ENCODE data around the gene PPP4R3B.
A peak's percentile ranks its signal among the peaks of the same experiment; 100 is the strongest.
"Not testable (repeated sequence)": the region's sequence is repeated elsewhere in the genome, so short reads cannot be mapped to it uniquely, and the experiment has no call there.

PPP4R3B gene

DNA sequence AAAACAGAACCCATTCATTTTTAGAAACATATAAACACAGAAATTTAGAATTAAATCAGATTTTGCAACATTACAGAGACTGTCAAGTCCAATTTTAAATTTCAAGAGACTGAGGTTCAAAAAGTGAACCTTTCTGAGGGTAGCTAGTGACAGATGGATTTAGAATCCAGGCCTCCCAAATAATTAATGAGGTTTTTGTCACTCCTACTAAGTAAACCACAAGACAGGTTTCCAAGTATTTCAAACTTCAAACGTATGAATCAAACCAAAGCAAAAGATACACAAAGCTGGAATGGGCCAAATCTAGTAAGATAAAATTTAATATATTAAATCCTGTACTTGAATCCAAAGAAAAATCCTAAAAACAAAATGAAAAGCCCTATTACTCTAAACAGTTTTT is 25.3 kb downstream of the PPP4R3B start:
- DNase-seq = no peak

DNA sequence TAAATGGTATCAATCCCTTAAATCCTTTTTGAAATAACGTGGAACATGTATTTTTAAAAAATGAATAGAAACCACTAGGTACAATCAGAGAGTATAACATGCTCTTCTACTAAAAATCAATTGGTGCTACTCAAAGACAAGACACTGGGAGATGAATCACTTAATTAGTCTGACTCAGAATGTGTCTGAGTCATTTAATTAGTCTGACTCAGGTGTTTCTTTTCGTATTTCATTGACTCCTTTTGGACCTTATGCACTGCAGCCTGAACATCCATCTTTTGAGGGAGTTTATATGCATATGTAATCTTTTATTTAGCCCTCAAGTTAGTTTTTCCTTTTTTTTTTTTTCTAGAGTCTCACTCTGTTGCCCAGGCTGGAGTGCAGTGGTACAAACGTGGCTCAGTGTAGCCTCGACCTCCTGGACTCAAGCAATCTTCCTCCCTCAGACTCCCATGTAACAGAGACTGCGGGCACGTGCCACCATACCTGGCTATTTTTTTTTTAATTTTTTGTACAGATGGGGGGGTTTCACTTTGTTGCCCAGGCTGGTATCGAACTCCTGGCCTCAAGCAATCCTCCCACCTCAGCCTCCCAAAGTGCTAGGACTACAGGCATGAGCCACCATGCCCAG is 26.5 kb downstream of the PPP4R3B start:
- peak; percentile 5 for DNase-seq

DNA sequence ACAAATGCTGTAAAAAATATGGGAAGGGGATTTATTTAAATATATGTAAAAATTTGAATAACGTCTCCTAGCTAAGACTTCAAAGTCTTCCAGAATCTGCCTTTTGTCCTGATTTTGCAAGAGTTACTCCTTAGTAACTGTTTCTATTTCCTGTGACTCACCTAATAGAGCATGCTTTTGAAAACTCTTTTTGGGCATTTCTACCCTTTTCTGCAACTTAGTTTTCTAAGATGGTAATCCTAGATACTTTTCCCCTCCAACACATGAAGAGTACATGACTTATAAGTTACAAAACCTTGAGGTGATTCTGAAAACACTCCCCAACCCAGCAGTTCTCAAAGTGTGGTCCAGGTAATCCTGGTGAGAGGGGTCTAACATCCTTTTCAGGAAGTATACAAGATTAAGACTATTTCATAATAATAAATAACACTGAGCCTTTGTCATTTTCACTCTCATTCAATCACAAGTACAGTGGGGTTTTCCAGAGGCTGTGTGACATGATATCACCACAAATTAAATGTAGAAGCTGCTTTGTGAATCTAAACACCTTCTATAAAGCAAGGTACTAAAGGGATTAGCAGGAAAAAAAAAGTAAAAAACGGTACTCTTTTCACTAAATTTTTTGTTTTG is 31.9 kb downstream of the PPP4R3B start:
- peak; percentile 62 for DNase-seq

DNA sequence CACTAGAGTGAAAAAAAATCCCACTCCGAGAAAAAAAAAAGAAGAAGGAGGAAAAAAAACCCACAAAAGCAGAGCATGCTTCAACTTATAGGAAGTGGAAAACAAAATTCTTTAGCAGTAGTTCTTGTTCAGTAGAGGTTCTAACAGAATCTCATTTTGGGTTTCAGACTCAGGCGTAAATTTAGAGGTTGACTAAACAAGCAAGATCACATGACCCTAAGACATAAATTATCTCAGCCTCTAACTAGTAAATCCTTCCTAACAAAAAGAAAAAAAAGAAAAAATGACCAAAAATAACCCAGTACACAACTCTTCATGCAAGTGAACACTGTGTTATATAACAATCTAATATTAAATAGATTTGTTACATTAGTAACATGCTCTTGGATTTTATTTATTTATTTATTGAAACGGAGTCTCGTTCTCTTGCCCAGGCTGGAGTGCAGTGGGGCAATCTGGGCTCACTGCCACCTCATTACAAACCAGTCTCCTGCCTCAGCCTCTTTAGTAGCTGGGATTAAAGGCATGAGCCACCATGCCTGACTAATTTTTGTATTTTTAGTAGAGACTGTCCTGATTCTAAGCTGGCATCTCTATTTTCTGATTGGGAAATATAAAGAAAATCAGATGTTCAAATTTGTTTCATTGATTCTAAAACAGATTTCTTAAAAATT is 35.4 kb downstream of the PPP4R3B start:
- peak; percentile 9 for DNase-seq

DNA sequence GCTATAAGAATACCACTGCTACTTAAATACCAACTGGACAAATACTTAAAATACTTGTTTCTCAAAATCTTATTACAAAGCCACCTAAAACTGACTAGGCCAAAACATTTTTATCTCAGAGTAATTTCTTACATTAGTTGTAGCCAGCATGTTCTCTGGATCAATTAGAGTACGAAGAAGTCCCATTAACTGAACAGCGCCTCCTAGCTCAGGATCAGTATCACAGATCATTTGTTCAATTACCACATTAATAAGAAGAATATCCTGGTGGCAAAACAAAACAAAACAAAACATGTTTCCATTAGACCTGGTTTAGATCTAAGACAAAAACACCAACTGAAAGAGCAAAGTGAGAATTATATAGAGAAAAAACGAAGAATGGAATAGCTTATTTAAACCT is 36.0 kb downstream of the PPP4R3B start:
- DNase-seq = peak; percentile 13

DNA sequence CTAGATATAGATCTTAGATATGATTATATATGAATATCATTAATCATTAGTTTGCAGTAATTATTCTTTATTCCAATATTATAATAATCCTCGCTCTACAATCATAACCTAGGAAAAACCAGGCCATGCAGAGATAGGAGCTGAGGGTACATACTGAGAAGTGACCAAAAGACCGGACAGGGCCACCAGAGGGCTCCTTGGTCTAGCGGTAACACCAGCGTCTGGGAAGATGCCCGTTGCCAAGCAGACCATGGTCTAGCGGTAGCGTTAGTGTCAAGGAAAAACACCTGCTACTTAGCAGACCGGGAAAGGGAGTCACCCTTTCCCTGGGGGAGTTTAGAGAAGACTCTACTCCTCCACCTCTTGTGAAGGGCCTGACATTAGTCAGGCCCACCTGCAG is 48.4 kb downstream of the PPP4R3B start:
- DNase-seq = not testable (repeated sequence)

DNA sequence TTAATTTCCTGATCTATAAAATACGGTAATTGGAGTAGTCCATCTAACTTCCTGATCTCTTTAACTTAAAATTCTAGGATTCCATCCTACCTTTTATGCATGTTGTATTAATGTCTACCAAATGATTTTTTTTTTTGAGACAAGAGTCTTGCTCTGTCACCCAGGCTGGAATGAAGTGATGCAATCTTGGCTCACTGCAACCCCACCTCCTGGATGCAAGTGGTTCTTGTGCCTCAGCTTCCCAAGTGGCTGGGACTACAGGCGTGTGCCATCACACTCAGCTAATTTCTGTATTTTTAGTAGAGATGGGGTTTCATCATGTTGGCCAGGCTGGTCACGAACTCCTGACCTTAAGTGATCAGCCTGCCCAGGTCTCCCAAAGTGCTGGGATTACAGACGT is 50.1 kb downstream of the PPP4R3B start:
- no peak for DNase-seq

DNA sequence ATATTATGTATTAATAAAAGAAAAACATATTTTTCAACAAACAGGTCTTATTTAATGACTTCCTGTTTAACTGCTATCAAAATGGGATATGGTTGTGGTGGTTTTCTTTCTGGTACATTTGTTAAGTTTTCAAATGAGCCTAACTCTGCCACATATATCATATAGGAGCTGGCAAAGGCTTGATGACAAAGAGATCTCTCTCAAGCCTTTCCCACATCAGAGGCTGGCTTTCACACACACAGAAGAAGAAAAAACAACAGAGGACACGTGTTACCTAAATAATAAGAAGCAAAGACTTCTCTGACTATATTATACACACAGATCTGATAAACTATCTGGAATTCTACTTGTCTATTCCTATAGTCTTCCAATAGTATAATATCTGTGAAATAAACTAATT is 51.8 kb downstream of the PPP4R3B start:
- no peak for DNase-seq

DNA sequence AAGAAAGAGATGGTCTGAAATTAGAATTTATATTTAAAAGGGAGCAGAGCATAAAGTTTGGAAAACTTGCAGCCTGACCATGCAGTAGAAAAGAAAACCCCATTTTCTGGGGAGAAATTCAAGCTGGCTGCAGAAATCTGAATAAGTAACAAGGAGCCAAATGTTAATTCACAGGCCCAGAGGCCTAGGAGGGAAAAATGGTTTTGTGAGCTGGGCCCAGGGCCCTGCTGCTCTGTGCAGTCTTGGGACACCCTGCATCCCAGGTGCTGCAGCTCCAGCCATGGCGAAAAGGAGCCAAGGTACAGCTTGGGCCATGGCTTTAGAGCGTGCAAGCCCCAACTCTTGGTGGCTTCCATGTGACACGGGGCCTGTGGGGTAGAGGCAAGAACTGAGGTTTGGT is 56.6 kb downstream of the PPP4R3B start:
- DNase-seq = no peak

DNA sequence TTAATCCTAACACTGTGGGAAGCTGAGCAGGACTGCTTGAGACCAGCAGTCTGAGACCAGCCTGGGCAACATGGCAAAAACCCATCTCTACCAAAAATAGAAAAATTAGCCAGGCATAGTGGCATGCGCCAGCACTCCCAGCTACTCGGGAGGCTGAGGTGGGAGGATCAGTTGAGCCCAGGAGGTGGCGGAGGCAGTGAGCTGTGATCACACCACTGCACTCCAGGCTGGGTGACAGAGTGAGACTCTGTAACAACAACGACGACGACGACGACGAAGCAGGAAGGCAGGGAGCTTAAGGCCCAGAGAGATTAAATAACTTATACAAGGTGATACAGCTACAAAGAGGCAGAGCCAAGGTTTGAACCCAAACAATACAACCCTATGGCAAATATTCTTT is 60.6 kb downstream of the PPP4R3B start:
- DNase-seq = no peak

DNA sequence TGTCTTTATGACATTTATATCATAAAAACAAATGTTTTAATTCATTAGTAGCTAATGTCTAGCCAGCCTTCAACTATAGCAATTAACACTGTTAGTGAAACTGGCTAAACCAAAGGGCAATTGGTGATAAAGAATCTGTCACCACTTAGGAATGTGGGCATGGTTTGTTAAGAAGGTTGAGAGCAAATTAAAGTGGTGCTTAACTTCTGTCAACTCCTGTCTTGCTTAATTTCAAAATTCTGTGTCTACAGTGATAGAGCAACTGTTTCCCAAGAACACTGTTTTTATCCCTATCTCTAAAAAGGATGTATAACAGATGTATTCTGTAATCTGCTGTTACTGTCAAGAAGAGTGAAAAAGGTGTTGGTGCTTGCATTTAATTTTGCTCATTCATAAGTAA is 61.4 kb downstream of the PPP4R3B start:
- DNase-seq = no peak

DNA sequence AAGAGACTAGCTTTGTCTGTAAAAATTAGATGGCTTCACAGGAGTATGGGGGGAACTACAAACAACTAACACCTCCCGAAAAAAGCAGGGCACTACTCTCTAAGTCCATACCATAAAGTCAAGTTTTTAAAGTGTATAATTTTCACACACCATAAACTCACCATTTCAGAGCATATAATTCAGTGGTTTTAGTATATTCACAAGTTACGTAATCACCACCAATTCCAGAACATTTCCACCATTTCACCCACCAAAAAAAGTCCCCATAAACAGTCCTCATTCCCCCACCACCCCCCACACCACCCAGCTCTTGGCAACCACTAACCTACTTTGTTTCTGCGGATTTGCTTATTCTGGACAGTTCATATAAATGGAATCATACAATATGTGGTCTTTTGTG is 64.1 kb downstream of the PPP4R3B start:
- DNase-seq = no peak

DNA sequence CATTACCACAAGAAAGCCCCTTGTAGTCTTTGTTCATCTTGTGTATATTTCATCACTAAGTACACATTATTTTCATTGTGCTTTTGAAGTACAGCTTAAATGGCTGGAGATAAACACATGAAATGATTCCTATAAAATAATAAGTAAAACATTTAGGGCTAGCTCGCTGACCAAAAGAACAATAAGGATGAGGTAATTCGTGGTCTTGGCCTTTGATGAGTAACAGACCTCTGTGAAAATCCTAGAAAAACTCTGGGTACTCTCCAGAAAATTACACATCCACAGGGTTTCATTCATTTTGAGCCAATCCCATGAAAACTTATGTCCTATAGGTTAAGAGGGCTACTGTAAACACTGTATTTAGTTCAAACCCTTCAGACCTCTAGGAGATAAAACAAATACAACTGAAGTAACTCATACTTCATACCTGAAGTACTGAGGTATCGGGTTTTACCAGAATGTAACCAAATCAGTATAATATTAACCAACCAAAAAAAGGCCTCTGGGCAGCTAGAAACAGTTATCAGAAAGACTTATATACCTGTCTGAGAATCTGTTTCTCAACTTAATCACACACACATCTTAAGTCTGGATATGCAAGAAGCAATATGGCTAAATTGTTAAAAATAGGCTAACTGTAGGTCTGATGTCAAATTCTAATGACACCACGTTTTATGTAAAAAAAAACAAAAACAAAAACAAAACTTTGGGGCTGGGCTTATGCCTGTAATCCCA is 66.9 kb downstream of the PPP4R3B start:
- peak; percentile 34 for DNase-seq

DNA sequence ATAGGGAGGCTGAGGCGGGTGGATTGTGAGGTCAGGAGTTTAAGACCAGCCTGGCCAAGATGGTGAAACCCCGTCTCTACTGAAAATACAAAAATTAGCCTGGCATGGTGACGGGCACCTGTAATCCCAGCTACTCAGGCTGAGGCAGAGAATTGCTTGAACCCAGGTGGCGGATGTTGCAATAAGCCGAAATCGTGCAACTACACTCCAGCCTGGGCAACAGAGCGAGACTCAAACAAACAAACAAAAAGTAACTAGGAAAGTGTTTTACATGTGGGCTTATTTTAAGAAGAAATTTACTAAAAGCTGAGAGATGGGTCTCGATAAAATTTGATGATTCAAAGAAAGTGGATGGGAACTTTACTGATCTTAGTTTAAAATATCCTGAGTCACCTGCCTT is 69.7 kb downstream of the PPP4R3B start:
- DNase-seq = not testable (repeated sequence)

DNA sequence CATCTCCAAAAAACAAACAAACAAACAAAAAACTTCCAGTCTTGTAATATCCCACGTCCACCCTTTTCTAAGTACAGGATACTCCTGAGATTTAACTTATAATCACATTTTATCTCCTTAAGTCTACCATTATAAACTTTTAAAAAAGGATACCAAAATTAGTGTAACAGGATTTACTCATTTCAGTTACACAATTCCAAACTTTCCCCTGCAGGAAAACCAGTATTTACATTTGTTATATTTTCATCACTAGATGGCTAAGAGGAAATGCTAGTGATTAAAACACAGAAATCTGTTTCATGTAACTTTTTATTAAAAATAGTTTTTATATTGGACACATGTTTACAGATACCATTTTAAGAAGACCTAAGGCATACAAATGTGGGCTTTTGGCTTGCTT is 70.4 kb downstream of the PPP4R3B start:
- peak; percentile 24 for DNase-seq

DNA sequence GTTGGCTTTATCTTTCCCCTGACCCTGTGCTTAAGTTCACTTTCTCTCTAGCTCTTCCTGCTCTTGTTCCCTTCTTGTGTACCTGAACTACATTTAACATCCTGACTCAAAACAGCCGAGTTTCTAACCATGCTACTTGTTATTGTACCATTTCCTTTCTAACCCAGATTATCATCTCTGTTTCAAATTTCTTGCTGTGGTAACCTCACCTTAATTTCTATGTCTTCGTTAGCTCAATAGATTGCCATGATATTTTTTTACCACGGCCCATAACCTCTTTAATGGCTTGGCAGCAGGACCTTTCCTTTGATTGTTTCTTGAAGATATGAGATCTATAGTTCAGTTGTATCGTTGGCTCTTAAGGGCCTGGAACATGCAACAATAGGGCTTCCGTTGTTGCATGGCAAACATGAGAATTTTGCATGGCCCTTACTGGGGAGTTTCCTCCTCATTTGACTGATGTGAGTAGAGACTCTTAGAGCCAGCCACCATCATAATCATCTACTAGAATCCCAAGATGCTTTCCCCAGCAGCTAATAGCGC is 86.8 kb downstream of the PPP4R3B start:
- no peak for DNase-seq

DNA sequence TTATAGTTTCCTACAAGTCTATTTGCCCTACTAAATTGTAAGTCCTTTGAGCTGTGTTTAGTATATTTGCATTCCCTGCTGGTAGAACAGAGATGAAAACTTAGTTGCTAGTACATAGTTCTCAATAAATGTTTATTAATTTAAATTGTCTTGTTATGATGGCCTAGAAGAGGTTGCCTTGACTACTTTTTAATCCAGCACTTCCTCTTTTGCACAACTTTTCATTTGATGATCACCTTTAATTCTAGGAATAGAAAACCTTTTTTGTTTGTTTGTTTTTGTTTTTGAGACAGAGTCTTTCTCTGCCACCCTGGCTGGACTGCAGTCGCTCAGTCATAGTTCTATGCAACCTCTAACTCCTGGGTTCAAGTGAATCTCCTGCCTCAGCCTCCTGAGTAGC is 91.2 kb downstream of the PPP4R3B start:
- no peak for DNase-seq

DNA sequence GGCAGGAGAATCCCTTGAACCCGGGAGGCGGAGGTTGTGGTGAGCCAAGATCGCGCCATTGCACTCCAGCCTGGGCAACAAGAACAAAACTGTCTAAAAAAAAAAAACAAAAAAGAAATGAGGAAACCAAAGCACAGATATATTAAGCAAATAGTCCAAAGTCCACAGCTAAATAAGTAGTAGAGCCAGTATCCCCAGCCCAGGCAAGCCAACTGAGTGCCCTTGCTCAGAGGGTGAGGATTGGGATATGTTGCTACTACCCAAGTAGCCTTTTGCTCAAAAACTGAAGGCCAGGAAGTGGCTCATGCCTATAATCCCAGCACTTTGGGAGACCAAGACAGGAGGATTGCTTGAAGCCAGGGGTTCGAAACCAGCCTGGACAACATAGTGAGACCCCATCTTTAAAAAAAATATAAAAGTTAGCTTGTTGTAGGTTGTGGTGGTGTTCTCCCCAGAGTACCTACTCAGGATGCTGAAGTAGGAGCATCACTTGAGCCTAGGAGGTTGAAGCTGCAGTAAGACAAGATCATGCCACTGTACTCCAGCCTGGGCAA is 92.5 kb downstream of the PPP4R3B start:
- DNase-seq = no peak

DNA sequence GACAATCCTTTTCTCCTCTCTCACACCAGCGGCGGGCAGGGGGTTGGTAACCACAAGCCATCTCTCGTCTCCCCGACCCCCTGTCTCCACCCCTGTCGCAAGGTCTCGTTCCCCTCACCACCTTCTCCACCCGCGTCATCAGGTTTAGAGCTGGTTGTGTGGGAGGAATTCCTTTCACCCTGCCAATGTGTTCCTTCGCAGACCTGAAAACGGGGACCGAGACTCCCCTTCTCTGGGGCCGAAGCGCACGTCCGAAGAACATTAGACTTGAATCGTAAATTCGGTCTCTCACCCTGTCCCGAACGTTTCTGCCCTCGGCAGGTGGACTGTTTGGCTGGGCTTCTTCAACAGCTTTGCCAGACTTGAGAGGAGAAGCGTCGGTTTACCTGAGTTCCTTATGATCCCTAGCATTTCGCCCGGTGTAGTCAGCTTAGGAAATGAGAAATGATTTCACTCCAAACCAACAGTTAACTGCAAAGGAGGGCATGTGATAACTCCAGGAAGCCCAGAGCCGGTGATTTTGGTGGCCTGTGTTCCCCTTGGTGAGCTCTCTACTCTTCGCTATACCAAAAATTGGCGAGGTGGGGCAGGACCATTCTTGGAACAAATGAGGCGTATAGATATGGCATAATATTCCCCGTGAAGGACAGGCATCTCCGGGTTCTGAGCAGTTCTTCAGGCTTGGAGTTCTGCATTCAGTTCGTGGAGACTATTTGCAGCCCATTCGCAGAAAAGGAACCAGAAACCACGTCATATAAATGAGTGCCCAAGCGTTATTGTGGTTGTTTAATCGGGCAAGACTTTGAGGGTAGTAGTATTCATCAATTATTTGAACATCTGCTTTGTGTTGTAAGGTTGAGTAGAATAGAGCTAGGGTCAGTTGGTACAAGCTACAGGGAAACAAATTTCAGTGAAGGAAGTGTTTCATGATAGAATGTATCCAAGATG is 97.2 kb downstream of the PPP4R3B start:
- peak; percentile 48 for DNase-seq

DNA sequence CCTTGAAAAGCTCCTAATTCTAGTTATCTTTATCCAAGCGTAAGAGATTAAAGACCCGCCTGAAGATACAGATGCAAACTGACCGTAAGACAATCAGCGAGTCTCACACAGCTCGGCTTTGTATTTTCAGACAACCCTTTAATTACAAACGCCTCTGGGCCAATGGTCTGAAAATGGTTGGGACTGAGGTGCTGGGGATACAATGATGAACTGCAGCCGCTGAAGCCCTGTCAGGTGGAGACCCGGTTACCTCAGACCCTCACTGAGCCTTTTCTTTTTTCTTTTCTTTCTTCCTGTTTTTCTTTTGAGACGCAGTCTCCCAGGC is 98.6 kb downstream of the PPP4R3B start:
- peak; percentile 6 for DNase-seq

DNA sequence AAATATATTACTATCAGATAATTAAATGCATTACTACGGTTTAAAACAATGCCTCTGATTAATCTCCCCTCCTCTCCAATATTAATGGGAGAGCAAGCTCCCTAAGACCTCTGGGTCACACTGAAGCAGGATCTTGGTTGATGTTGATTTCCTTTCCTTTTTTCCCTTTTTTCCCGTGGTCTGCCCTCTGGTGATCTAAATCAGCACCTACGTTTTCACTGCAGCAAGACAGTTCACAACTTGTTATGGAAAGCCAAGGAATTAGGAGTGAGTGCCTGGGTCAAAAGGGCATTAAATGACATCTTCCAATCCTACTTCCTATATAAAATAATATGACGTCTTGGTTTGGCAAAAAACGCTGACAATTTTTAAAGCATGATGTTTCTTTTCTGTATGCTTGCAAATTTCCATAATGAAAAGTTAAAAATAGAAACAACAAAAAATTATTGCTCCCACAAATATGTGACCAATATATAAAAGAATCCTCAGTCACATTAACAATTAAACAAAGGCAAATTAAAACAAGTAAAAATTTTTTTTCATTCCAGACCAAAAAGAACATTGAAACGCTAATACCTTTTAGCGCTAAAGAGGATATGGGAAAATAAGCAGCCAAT is 105.8 kb downstream of the PPP4R3B start:
- DNase-seq = peak; percentile 40

Data from suppressor macrophage treated with lipopolysaccharide for 4 hours (primary cell).